ENCODE data around the gene FOXD3. TPM values are rescaled to one million over a fixed set of nuclear protein-coding genes. Genes with fewer than 3 reads are reported as not detected.
A peak's percentile ranks its signal among the peaks of the same experiment; 100 is the strongest.

FOXD3 gene
- total RNA-seq, 4 donors from 2014 or later, result 15.9 to 37.6 (median 25.6) TPM

DNA sequence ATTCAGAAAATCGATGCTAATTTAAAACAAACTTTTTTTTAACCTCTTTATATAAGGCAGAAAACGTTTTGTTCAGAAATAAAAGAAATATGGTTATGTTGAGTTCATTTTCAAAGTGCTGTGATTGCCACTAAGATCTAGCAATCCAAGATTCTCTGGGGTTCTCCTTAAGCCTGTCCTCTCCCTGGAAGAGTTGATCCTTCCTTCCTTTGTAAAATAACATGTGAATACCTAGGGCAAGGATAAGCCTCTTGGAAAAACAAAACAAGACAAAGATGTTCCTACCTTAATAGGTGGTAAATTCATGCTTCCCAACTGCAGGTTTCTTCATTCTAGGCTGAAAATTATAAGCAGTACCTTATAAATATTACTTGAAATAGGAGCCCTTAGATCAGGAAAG lies 18.0 kb upstream of the FOXD3 start:
- WGBS, 2 donors, result 43 to 48% methylated on average over 2 of the region's 2 CpGs
- peaks cover 0 to 7% of the 10 kb centered on the region in 2 donors for H3K27me3 ChIP-seq
- TF ChIP-seq EP300 (IDR thresholded peaks at IDR 0.05), result no peak
- no peak for TF ChIP-seq POLR2A (IDR thresholded peaks at IDR 0.05)
- TF ChIP-seq, protein P1, sequence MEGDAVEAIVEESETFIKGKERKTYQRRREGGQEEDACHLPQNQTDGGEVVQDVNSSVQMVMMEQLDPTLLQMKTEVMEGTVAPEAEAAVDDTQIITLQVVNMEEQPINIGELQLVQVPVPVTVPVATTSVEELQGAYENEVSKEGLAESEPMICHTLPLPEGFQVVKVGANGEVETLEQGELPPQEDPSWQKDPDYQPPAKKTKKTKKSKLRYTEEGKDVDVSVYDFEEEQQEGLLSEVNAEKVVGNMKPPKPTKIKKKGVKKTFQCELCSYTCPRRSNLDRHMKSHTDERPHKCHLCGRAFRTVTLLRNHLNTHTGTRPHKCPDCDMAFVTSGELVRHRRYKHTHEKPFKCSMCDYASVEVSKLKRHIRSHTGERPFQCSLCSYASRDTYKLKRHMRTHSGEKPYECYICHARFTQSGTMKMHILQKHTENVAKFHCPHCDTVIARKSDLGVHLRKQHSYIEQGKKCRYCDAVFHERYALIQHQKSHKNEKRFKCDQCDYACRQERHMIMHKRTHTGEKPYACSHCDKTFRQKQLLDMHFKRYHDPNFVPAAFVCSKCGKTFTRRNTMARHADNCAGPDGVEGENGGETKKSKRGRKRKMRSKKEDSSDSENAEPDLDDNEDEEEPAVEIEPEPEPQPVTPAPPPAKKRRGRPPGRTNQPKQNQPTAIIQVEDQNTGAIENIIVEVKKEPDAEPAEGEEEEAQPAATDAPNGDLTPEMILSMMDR (IDR thresholded peaks at IDR 0.05), result no peak
- DNase-seq (ENCODE audit: low spot score in 2 of 2), result no peak
- peaks cover 0 to 14% (median 4%) of the 10 kb centered on the region in 4 donors for H3K9me3 ChIP-seq
- H3K27ac ChIP-seq, result no peak overlapping the region
- H3K36me3 ChIP-seq, result no peaks in the 10 kb centered on the region
- no peak overlapping the region for H3K4me3 ChIP-seq
- H3K4me1 ChIP-seq, result no peaks in the 10 kb centered on the region

DNA sequence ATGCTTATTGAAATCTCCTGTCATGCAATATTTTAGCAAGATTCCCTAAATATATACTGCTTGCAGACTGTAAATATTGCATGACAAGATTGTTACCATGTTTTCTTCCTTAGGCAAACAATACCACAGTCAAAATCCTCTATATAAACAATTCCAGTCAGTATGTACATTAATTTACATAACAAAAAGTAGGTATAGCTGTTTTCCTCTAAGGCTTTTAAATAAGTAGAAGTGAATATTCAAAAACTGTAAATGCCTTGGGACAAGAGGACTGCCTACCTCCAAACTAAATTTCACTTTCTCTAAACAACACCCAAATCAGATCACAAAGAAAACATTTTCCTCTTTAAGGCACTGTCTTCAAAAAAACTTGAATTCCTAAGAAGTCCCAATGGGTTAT lies 17.3 kb upstream of the FOXD3 start:
- peaks cover 0 to 14% (median 4%) of the 10 kb centered on the region in 4 donors for H3K9me3 ChIP-seq
- no peak overlapping the region for H3K4me3 ChIP-seq
- TF ChIP-seq POLR2A (IDR thresholded peaks at IDR 0.05) (no peak), EP300 (IDR thresholded peaks at IDR 0.05) (no peak)
- TF ChIP-seq, protein P1 (IDR thresholded peaks at IDR 0.05), result no peak
- H3K4me1 ChIP-seq, result no peaks in the 10 kb centered on the region
- no peaks in the 10 kb centered on the region for H3K36me3 ChIP-seq
- no peak overlapping the region for H3K27ac ChIP-seq
- no peak for DNase-seq (ENCODE audit: low spot score in 2 of 2)
- H3K27me3 ChIP-seq, result peaks cover 0 to 7% of the 10 kb centered on the region in 2 donors

DNA sequence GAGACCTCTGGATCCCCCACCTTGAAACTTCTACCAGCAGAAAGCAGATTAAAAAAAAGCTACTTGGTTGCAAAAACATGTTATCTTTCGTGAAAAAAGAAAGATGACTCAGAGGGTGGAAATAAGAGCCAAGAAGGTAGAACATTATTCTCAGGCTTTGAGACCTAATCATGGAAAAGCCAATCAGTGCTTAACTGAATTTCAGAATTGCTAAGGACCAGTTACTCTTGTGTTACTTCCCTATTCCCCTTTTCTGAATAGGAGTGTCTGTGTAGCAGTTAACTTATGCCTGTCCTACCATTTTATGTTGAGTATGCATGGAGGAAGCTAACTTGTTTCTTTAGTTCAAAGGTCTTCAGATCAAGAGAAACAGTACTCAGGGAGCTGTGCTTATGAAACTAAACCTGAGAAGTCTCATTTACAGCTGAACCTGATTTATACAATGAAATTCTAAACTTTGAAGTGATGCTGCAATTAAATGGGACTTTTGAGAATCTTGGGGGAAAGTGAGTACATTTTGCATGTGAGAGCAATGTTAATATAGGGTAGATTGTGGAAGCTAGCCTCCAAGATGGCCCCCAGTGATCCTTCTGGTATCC lies 15.1 kb upstream of the FOXD3 start:
- 87 to 90% methylated on average over 1 of the region's 1 CpG for WGBS, 2 donors
- peaks cover 0 to 10% of the 10 kb centered on the region in 2 donors for H3K27me3 ChIP-seq
- no peak for DNase-seq (ENCODE audit: low spot score in 2 of 2)
- no peak overlapping the region for H3K27ac ChIP-seq
- H3K36me3 ChIP-seq, result no peaks in the 10 kb centered on the region
- TF ChIP-seq, protein P1 (IDR thresholded peaks at IDR 0.05), result no peak
- no peak for TF ChIP-seq EP300 (IDR thresholded peaks at IDR 0.05)
- TF ChIP-seq POLR2A (IDR thresholded peaks at IDR 0.05), result no peak
- H3K4me3 ChIP-seq, result no peak overlapping the region
- no peaks in the 10 kb centered on the region for H3K4me1 ChIP-seq
- H3K9me3 ChIP-seq, result peaks cover 0 to 14% (median 4%) of the 10 kb centered on the region in 4 donors

DNA sequence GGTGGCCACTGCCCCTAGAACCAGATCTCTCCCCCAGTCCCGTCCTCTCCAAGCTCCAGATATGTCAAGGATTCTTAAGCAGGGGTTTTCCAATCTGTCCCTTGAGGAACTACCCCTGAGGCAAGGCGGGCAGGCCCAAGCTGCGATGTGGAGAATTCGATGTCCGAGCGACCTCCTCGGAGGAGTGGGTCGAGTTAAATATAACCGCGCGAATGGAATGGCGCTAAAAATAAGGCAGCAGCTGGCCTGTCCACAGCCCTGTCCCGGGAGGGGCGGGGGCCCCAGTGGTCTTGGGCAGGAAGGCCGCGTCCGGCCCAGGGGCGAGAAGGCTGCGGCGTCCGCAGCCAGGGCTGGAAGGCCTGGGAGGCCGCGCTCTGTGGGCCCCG lies 5.8 kb upstream of the FOXD3 start:
- Histone ChIP-seq H3K27ac (peak overlapping the region; percentile 67 to 99 (median 96)), H3K4me3 (peak overlapping the region; percentile 34 to 69 (median 38))

More for the DNA sequence above, 5.8 kb upstream of the FOXD3 start:
- H3K36me3 ChIP-seq, result no peaks in the 10 kb centered on the region
- peaks cover 6 to 68% of the 10 kb centered on the region in 2 donors for H3K27me3 ChIP-seq
- no peak for TF ChIP-seq EP300 (IDR thresholded peaks at IDR 0.05)
- TF ChIP-seq, protein P1 (IDR thresholded peaks at IDR 0.05), result no peak
- no peak for TF ChIP-seq POLR2A (IDR thresholded peaks at IDR 0.05)
- H3K9me3 ChIP-seq, result no peaks in the 10 kb centered on the region
- 21 to 27% methylated on average over 12 to 23 of the region's 24 CpGs for WGBS, 2 donors
- DNase-seq (ENCODE audit: low spot score in 2 of 2), result no peak
- peaks cover 0 to 45% (median 0%) of the 10 kb centered on the region in 4 donors for H3K4me1 ChIP-seq
